HG03575 (cell line): ENCODE data around the gene NEURL2.
"Not testable (repeated sequence)": the region's sequence is repeated elsewhere in the genome, so short reads cannot be mapped to it uniquely, and the experiment has no call there.

Experiments used
- ATAC-seq: cut with Tn5 transposase; IDR thresholded peaks from one replicate; pipeline ENCODE4 v1.9.1; 2021; ENCODE audit not compliant: unreplicated experiment, insufficient number of reproducible peaks, low FRiP score; ENCODE audit errors: extremely low read depth

The NEURL2 gene

DNA sequence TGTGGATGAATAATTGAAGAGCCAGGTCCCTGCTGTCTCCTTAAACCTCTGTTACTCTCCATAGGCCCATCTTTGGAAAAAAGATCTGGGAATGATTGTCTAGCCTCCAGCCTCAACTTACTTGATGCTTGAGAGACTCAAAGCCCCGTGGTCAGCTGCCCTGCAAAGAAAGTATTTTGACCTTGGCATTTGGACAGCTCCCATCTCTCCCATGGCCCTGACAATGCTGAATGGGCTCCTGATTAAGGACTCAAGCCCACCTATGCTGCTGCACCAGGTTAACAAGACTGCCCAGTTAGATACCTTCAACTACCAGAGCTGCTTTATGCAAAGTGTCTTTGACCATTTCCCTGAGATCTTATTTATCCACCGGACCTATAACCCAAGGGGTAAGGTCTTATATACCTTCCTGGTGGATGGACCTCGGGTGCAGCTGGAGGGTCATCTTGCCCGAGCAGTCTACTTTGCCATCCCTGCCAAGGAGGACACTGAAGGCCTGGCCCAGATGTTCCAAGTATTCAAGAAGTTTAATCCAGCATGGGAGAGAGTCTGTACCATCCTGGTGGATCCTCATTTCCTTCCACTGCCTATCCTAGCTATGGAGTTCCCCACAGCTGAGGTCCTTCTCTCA, 8.4 kb downstream of the NEURL2 start:
- ATAC-seq: no peak

DNA sequence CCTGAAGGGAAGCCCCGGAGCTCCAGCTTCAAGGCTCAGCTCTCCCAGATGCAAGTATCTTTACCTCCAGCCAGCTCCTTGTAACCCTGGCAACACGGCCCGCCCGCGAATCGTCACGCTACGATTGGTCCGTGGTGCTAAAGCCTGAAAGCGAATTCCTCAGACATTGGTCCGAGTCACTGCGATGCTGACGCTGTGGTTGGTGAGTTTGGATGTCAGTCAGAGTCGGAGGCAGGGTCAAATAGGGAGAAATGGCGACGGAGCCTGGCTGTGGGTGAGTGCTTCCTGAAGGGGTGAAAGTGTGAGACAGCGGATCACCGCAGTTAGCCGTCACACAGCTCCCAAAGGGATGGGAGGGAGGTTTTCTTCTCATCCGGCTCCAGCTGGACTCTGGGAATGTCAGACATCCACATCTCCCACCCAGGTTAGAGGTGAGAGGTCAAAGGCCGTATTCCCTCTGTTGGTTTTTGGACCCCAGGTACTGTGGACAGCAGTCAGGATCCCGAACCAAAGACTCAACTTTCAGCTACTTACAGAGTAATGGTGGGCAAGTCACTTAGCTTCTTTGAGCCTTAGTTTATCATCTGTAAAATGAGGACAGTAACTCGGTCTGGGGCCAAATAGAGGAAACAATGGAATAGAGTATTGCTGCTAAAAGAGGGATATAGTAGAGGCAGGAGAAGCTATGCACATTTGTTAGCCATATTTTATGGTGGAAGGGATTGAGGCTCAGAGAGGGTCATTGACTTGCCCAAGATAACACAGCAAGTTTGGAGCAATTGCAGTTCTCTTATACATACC, 9.8 kb downstream of the NEURL2 start, which contains the start of gene ZSWIM1:
ZSWIM1 (plus strand) TSS at position 240 of the 801 bp plus-strand sequence. CDS start 1,366 bp downstream, outside the sequence.
- peak; percentile 88 for ATAC-seq

DNA sequence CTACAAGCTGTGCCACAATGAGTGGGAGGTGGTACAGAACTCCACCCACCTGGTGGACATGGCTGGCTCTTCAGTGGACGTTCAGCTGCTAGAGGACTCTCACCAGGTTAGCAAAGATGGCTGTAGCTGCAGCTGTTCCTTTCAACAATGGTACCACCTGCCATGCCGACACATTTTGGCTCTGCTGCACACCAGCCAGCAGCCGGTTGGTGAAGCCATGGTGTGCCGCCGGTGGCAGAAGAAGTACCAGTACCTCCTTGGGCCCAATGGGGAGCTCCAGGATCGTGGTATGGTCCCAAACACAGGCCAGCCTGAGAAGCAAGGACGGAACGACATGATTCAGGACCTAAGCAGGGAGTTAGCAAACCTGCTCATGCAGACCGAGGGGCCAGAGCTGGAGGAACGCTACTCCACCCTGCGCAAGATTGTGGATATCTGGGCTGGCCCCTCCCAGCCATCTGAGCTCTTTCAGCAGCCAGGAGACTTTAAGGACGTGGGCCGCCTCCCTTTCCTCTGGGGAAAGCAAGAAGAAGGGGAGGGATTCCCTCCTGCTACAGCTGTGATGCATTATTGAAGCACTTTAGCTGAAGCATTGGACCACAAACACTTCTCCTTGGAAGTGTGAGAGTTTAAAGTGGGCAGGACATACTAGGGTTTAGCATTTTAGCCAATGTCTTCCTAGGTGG, 12.8 kb downstream of the NEURL2 start:
- ATAC-seq: no peak

DNA sequence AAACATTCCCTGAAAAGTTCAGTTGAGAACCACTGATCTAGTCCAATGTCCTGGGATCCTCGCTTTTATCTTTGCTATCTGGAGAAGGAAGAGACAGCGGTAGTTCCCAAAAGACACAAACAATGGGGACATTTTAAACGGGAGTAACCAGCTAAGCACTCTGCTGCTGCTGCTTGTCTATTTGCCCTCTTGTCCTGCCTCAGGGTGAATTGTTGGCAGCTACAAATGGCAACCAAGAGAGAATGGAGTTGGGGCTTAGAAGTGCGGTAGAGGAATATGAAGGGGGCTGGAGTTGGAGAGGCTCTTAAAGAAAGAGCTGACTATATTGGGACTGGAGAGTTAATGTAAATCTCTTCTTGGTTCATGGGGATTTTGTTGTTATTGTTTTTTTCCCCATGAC, 16.4 kb downstream of the NEURL2 start:
- ATAC-seq: no peak

DNA sequence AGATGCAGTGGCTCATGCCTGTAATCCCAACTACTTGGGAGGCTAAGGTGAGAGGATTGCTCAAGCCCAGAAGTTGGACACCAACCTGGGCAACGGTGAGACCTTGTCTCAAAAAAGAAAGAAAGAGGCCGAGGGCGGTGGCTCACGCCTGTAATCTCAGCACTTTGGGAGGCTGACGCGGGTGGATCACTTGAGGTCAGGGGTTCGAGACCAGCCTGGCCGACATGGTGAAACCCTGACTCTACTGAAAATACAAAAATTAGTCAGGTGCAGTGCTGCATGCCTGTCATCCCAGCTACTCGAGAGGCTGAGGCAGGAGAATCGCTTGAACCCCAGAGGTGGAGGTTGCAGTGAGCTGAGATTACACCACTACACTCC, 16.9 kb downstream of the NEURL2 start:
- ATAC-seq: not testable (repeated sequence)

DNA sequence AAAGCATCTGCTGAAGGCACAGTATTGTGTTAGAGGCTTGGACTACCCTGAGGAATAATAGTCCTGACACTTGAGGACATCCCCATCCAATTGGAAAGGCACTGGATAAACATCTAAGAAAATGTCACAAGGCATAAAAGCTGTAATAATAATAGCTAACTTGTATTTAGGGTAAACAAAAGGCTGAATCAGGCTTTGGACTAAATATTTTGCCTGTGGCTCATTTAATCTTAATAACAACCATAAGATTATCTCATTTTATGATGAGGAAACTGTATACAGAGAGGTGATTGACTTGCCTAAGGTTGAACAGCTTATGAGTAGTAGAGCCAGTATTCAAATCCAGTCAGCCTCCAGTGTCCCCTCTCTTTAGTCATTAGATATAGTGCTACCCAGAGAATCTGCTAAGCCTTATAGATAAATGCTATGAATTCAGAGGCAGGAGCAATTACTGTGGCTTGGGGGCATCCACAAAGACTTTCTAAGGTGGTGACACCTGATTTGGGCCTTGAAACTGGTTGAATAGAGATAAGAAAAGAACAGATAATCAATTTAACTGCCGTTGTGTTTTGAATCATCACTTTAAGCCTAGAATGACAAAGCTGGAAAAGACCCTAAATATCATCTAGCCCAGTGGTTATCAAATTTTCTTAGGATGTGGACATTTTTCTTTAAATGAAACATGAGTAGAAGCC, 17.5 kb downstream of the NEURL2 start:
- ATAC-seq: no peak

DNA sequence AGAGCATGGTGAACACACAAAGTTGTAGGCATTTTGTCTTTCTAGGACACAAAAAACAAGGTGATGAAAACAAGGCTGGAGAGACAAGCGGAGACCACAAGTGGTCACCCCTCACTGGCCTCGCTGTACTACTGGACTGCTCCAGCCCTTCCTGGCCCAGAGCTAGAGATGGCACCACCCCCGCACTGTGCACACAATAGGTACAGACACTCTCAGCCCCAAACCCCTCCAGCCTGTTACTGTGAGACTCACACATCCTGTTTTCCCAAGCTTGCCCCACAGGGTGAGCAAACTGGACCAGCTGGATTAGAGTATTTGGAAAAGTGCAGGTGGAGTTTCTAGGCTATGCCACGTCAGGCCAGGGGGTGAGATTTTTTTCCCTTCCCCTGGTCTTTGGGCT, 18.4 kb downstream of the NEURL2 start:
- no peak for ATAC-seq

DNA sequence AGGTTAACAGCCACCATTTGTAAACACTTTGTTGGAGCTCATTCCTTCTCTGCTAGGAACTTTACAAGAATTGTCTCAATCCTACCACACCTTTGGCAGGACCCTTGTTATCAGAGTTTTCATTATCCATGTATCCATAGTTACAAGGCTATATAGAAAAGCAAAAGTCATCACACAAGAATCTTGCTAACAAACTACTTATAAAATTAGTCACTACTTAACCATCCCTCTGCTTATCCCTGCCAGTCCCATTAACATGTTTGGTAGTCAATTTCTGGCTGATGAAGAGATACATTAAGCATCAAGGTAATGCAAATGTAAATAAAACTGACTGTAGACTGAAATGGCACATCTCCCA, 23.2 kb downstream of the NEURL2 start:
- ATAC-seq: no peak

DNA sequence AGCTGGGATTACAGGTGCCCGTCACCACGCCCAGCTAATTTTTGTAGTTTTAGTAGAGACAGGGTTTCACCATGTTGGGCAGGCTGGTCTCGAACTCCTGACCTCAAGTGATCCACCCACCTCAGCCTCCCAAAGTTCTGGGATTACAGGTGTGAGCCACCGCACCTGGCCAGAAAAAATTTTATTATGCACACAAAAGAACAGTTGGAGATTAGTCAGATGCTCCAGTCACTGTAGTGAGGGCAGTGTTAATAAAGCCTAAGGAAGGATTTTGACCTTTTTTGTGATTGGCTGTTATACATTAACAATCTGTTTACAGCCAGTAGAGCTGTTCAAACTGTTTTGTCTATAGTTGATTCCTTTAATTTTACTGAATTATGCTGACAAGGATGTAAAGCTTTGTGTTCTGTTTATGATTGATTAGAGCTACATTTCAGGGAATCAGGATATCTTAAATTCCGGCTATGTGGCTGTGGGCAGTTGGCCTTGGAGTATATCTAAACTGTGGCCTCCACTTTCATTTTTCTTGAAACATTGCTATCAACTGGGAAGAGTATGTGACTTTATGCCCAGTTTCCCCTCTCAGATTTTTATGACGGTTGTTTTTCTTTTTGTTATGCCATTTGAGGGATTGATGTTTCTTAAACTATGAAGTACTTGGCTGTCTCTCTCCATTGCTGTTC, 23.7 kb downstream of the NEURL2 start:
- no peak for ATAC-seq

DNA sequence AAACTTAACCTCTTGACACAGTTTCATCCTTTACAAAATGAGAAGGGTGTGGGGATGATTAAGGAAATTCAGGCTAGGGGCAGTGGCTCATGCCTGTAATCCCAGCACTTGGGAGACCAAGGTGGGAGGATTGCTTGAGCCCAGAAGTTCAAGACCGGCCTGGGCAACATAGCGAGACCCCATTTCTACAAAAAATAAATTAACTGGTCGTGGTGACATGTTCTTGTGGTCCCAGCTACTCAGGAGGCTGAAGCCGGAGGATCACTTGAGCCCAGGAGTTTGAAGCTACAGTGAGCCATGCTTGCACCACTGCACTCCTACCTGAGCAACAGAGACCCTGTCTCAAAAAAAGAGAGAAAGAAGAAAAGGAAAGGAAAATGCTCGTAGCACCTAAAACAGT, 24.6 kb downstream of the NEURL2 start:
- no peak for ATAC-seq

DNA sequence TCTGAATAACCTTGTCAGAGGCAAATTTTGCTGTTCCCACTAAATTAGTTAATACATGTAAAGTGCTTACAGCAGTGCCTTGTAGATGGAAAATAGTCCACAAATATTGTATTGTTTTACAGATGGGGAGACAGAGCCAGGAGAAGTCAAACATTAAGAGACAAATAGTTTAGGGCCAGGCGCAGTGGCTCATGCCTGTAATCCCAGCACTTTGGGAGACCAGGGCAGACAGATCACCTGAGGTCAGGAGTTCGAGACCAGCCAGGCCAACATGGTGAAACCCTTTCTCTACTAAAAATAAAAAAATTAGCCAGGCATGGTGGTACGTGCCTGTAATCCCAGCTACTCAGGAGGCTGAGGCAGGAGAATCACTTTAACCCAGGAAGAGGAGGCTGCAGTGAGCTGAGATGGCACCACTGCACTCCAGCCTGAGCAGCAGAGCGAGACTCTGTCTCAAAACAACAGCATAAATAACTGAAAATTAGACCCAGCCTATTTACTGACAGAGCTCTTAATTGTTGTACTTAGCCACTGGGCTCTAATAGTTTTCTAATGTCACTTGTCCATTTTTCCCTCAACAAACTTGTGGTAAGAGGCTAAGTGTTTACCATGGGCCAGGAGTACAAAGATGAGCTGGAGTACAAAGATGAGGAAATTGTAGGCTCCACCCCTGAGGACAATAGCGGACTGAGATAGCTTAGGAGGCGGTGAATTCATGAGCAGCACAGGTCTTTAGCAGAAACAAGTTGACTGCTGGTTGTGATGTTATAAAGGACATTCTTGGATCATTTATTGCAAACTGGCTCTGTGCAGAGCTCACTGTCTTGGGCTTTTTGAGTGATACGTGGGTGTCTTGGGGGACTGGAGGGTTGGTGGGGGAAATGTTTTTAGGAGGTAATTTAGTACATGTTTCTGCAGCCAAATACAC, 27.2 kb downstream of the NEURL2 start:
- no peak for ATAC-seq

DNA sequence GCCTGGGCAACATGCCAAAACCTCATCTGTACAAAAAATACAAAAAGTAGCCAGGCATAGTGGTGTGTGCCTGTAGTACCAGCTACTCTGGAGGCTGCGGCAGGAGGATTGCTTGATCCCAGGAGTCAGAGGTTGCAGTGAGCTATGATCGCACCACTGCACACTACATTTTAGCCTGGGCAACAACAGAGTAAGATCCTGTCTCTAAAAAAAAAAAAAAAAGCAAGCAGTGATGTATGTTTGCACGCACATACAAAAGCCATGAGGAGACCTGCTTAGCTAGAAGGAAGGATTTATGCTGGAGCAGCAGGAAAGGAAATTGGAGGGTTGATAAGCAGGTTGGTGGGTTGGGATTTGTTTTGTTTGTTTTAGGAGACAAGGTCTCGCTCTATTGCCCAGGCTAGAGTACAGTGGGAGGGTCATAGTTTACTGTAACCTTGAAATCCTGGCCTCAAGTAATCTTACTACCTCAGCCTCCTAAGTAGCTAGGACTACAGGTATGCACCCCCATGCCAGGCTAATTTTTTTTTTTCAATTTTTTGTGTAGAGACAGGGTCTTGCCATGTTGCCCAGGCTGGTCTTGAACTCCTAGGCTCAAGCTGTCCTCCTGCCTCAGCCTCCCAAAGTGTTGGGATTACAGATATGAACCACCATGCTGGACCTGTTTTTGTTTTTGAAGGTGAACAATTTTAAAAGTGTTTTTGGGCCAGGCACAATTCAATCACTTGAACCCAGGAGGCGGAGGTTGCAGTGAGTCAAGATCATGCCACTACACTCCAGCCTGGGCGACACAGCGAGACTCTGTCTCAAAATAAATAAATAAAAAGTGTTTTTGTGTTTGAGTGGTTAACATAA, 29.6 kb downstream of the NEURL2 start:
- no peak for ATAC-seq

DNA sequence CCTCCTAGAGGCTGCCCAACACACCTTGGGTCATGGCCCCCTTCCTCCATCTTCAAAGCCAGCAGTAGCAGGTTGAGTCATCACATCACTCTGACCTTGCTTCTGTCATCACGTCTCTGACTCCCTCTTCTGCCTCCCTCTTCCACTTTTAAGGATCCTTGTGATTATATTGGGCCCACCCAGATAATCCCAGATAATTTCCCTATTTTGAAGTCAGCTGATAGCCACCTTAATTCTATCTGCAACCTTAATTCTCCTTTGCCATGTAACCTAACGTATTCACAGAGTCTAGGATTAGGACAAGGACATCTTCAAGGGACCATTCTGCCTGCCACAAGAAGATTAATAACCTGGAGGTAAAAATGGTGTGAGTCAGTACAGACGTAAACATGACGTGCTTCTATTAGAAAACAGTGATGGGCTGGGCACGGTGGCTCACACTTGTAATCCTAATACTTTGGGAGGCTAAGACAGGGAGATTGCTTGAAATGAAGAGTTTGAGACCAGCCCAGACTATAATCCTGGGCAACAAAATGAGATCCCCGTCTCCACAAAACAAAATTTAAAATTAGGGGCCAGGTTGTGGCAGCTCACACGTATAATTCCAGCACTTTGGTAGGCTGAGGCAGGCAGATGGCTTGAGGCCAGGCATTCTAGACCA, 30.3 kb downstream of the NEURL2 start:
- ATAC-seq: no peak

DNA sequence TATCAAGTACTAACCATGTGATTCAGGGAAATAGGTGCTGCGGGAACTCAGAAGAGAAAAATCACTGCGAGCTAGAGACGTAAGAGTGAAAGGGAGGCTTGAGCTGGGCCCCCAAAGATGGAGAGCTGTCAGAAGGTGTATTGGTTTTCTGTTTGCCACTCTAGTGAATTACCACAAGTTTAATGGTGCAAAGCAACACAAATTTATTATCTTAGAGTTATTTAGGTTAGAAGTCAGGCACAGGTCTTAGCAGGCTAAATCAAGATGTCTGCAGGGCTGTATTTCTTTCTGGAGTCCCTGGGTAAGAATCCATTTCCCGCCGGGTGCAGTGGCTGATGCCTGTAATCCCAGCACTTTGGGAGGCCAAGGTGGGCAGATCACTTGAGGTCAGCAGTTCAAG, 31.1 kb downstream of the NEURL2 start:
- no peak for ATAC-seq

DNA sequence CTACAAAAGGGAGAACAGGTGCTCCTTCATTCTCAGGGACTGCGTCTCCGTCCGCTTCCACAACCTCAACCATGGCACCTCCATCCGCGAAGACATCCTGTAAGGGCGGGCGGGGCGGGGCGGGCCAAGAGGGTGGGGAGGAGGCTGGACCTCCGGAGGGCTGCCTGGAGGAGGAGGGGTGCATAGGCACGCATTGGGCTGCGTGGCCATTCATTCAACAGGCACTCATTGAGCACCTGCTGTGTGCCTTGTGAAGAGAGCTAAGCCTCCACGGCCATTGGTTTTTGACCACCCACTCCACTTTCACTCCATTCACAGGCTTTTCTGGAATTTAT, 33.2 kb downstream of the NEURL2 start:
- ATAC-seq: no peak

DNA sequence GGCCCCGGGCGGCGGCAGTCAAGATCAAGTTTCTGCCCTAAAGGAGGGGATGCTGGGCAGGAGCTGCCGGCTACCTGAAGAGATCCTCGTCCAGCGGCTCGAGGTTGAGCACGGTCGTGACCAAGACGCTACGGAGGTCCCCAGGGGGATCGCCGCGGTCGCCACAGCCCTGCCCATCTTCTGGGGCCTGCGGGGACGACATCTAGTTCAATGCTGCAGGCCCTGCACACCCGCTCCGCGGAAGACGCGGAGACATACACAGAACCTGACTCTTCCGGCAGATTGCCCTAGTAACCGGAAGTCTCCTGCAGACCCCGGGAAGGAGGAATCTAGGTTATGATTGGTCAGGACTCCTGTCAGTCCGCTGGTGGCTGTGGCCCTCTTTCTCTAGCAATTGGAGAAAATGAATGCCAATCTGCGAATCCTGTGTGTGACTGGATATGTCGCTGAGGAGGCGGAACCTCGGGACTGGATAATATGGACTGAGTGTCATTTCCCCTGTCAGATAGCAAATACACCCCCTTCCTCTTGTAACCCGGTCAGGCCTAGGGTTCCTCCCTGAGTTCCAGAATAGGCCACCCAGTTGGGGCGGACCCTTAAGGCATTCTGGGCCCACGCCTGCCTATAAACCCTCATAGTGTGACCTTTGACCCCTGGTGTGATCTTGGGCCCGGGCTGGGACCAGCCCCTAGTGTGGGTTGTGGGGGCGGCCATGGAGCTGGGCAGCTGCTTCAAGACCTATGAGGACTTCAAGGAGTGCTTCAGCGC, 33.7 kb downstream of the NEURL2 start, which contains the start of the genes ACOT8 and ZSWIM3:
ACOT8 (minus strand) TSS at position 279 of the 768 bp plus-strand sequence; CDS start at position 202, 77 bp downstream.
ZSWIM3 (plus strand) TSS at position 501 of the 768 bp plus-strand sequence; CDS start at position 713, 212 bp downstream.
- ATAC-seq: peak; percentile 71
